Breast epithelium (tissue), 3 donors: ENCODE measurements around the gene RAB22A.

Experiments
- CTCF ChIP-seq, 3 donors: fragments of 450-650 bp; IDR thresholded peaks; one replicate each; pipeline ENCODE4 v1.5.1; 2016 to 2017; ENCODE audit warnings: antibody characterized with exemption in 3 of 3, mild to moderate bottlenecking in 3 of 3, moderate library complexity in 3 of 3
- POLR2AphosphoS5 ChIP-seq, 3 donors: sonication (generic); formaldehyde crosslinking; IDR thresholded peaks; one replicate each; pipeline ENCODE4 v1.6.1; 2017; ENCODE audit warnings: antibody characterized with exemption in 3 of 3

- TF ChIP-seq CTCF (IDR thresholded peaks at IDR 0.05): no peak
- TF ChIP-seq POLR2AphosphoS5 (IDR thresholded peaks at IDR 0.05): no peak
Measured at GRCh38 chr20:58416057-58416456, 106.5 kb downstream of the RAB22A start.
